DMS 273 (cell line): ENCODE measurements around the gene ARPP19.
"Not testable (repeated sequence)": the region's sequence is repeated elsewhere in the genome, so short reads cannot be mapped to it uniquely, and the experiment has no call there.

Experiments
- DNase-seq: peaks from one replicate; lab custom pipeline; 2025; ENCODE audit not compliant: unreplicated experiment; lab: John Stamatoyannopoulos, UW

Gene ARPP19

DNA sequence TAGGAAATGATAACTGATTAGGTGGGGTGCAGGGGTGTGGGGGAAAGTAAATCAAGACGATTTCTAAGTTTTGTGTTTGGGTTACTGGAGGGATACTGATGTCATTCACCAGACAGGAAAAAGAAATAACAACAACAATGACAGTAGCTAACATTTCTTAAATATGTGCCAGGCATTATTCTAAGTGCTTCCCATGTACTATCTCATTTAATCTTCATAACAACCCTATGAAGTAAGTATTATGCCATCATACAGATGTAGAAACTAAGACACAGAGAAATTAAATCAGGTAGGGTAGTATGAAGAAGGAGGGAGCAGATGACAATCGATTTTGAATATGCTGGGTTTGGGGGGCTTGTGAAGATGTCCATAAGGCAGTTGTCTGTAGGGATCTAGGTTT is 53.5 kb downstream of the ARPP19 start:
- DNase-seq: no peak

GRCh38 chr15:52514482-52514881 is 54.3 kb downstream of the ARPP19 start:
- no peak for DNase-seq

DNA sequence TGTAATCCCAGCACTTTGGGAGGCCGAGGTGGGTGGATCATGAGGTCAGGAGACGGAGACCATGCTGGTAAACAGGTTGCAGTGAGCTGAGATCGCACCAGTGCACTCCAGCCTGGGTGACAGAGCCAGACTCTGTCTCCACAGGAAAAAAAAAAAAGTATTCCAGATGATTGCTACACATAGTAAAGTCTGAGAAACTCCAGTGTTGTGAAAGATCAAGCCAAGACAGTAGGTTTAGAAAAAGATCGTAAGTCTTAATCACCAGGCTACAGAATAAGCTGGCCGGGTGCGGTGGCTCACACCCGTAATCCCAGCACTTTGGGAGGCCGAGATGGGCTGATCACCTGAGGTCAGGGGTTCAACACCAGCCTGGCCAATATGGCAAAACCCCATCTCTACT is 56.0 kb downstream of the ARPP19 start:
- DNase-seq: not testable (repeated sequence)

- DNase-seq: no peak
These were observed 57.7 kb downstream of the ARPP19 start for GRCh38 chr15:52511084-52511483.

GRCh38 chr15:52509500-52510245 is 59.2 kb downstream of the ARPP19 start:
- DNase-seq: no peak

- no peak for DNase-seq
These were observed 62.3 kb downstream of the ARPP19 start for GRCh38 chr15:52506549-52506948.

GRCh38 chr15:52505151-52505550 is 63.7 kb downstream of the ARPP19 start:
- no peak for DNase-seq

DNA sequence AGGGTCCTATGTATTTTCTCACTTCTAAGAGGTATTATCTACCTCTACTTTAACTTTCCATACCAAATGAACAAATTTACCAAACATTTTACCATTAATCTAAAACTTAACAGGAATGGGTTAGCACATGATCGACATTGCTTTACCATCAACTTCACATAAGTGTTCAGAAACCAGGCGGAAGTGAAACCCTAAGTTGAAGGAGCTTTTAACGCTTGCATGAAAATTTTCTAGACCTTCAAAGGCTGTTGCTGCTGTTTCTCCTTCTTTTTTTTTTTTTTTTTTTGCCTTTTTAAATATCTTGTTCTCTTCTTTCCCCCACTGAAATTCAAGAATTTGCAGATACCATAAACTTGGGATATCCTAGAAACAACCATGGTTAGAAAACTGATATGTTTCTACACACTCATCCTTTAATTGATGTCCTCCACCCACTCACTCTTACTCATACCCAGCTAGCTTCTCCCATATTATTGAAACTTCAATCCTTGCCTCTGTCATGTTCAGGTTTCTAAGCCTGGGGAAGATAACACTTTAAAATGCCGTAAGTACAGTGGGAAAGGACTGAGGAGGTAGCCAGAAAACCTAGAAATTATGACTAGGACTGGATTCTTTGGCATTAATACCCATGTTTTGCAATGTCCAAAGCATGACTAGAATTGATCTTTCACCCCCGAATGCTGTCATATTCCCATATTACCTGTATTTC is 64.9 kb downstream of the ARPP19 start:
- no peak for DNase-seq

DNA sequence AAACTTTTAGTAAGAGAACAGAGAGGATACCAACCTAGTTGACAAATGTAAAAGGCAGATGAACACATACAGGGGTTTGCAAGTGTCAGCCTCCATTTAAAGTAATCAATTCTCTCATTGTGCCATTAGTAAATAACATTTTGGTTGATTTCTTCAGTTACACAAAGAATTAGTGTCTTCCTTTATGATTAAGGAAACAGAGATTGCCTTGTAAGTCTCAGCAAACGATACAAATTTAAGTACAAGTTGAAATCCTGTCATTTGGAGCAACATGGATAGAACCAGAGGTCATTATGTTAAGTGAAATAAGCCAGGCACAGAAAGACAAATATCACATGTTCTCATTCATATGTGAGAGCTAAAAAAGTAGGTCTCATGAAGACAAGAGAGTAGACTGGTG is 66.2 kb downstream of the ARPP19 start:
- DNase-seq: no peak

- no peak for DNase-seq
These were observed 69.3 kb downstream of the ARPP19 start for GRCh38 chr15:52499506-52499905.

- no peak for DNase-seq
These were observed 70.1 kb downstream of the ARPP19 start for GRCh38 chr15:52498706-52499105.
